OCI-LY3 (cell line): ENCODE results near the gene STARD13.

Experiments used
- CTCF ChIP-seq: fragments of 200-600, 300-600 bp; sonication (generic); IDR thresholded peaks from 2 replicates; pipeline ENCODE4 v1.5.1; 2014; ENCODE audit warnings: antibody characterized with exemption, low read length, low read depth
- EZH2phosphoT487 ChIP-seq: fragments of 200-600 bp; shearing (Covaris generic); IDR thresholded peaks from 2 replicates; pipeline ENCODE4 v1.6.1; 2018; ENCODE audit warnings: antibody characterized with exemption, mixed run types, low read depth

GRCh38 chr13:33232883-33233282 is 52.7 kb downstream of the STARD13 start:
- TF ChIP-seq CTCF, result no peak
- no peak for TF ChIP-seq EZH2phosphoT487
